GM12878 (cell line): ENCODE data around the gene LZTFL1.

Source experiments
- POLR2A ChIP-seq: IDR thresholded peaks from 2 replicates; pipeline ENCODE4 v1.6.1; 2011; ENCODE audit warnings: low read depth, mild to moderate bottlenecking, low read length
- SIN3A ChIP-seq: IDR thresholded peaks from 2 replicates; pipeline ENCODE4 v1.6.1; 2012; ENCODE audit warnings: low read depth, low read length, improper control_type of control experiment
- YY1 ChIP-seq: IDR thresholded peaks from 2 replicates; pipeline ENCODE4 v1.6.1; 2011; ENCODE audit warnings: low read depth, mild to moderate bottlenecking, low read length

GRCh38 chr3:45864760-45865519, 23.0 kb upstream of the LZTFL1 start:
- peak; percentile 75; the same call in 1 of the 2 replicates for TF ChIP-seq YY1
- TF ChIP-seq SIN3A = no peak
- TF ChIP-seq POLR2A = no peak; the same call in 1 of the 2 replicates
